Ishikawa (cell line): ENCODE results near the gene PARD3B.

ENCODE experiments used
- CEBPB ChIP-seq: IDR thresholded peaks from 2 replicates; pipeline ENCODE4 v1.6.1; 2012
- CREB1 ChIP-seq: IDR thresholded peaks from 2 replicates; pipeline ENCODE4 v1.6.1; 2012; ENCODE audit warnings: low read depth
- EGR1 ChIP-seq: IDR thresholded peaks from 2 replicates; pipeline ENCODE4 v1.6.1; 2012
- EP300 ChIP-seq: IDR thresholded peaks from 2 replicates; pipeline ENCODE4 v1.6.1; 2012; ENCODE audit warnings: borderline replicate concordance
- FOXM1 ChIP-seq: IDR thresholded peaks from 2 replicates; pipeline ENCODE4 v1.6.1; 2012; ENCODE audit warnings: low read depth, borderline replicate concordance
- NFIC ChIP-seq: IDR thresholded peaks from 2 replicates; pipeline ENCODE4 v1.6.1; 2012
- RAD21 ChIP-seq: IDR thresholded peaks from 2 replicates; pipeline ENCODE4 v1.6.1; 2012; ENCODE audit warnings: low read depth
- TAF1 ChIP-seq: IDR thresholded peaks from 2 replicates; pipeline ENCODE4 v1.6.1; 2012; ENCODE audit warnings: low read depth, mild to moderate bottlenecking
- TCF12 ChIP-seq: IDR thresholded peaks from 2 replicates; pipeline ENCODE4 v1.6.1; 2012; ENCODE audit warnings: low read depth
- TEAD4 ChIP-seq: IDR thresholded peaks from 2 replicates; pipeline ENCODE4 v1.6.1; 2012
- YY1 ChIP-seq: IDR thresholded peaks from 2 replicates; pipeline ENCODE4 v1.6.1; 2012; ENCODE audit warnings: low read depth
- ZBTB7A ChIP-seq: IDR thresholded peaks from 2 replicates; pipeline ENCODE4 v1.6.1; 2012; ENCODE audit warnings: low read depth
- TF ChIP-seq, protein P1 (sequence below): IDR thresholded peaks from 2 replicates; pipeline ENCODE4 v1.6.1; 2012
- TF ChIP-seq, protein P2 (sequence below): IDR thresholded peaks from 2 replicates; pipeline ENCODE4 v1.6.1; 2012
- TF ChIP-seq, protein P3 (sequence below): IDR thresholded peaks from 2 replicates; pipeline ENCODE4 v1.6.1; 2012; ENCODE audit warnings: low read depth, mild to moderate bottlenecking

PARD3B gene

DNA sequence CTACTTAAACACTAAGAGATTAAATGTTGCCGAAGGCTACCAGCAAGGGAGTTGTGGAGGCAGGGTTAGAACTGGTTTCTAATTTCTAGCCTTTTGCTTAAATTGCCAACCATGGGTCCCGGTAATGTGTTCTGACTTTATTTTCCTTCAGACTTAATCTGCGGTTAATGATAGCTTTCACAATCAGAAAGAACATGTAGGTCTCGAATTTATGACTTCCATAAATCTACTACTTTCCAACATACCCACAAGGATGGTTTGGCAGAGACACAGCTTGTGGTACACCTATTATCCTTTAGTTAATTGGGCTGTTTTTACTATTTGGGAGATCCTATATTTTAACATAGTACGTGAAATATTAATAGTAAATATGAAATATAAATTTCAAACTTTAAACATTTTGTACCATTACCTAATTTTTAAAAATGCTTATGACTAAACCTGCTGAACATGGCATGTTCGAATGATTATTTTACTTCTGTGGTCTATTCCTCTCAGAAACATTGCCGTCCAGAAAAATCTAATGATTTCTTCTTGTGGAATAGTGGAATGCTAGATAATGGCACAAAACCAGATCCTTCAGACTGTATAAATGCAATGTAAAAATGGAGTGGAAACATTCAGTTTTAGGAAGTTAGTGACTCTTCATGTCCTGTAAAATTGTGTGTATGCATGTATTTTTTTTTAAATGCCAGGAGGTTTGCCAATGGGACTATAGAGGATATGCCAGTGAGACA, 41.3 kb downstream of the PARD3B start:
- TF ChIP-seq TEAD4 = no peak
- TF ChIP-seq TAF1 = no peak
- TF ChIP-seq FOXM1 = no peak
- TF ChIP-seq, protein P1, sequence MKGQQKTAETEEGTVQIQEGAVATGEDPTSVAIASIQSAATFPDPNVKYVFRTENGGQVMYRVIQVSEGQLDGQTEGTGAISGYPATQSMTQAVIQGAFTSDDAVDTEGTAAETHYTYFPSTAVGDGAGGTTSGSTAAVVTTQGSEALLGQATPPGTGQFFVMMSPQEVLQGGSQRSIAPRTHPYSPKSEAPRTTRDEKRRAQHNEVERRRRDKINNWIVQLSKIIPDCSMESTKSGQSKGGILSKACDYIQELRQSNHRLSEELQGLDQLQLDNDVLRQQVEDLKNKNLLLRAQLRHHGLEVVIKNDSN = no peak
- TF ChIP-seq ZBTB7A = no peak
- TF ChIP-seq CREB1 = no peak
- no peak for TF ChIP-seq YY1

DNA sequence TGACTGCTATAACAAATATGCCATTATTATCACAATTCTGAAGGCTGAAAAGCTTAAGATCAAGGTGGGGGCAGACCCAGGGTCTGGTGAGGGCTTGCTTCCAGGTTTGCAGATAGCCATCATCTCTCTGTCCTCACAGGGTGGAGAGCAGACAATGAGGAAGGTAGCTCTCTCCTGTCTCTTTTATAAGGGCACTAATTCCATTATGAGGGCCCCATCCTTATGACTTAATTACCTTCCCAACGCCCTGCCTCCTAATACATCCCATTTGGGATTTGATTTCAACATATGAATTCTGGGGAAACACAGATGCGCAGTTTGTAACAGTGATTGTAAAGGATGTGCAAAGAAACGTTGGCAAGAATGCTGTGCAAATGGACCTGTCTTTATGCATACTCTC, 44.8 kb downstream of the PARD3B start:
- TF ChIP-seq, protein P2, sequence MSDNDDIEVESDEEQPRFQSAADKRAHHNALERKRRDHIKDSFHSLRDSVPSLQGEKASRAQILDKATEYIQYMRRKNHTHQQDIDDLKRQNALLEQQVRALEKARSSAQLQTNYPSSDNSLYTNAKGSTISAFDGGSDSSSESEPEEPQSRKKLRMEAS = no peak
- no peak for TF ChIP-seq TCF12
- no peak for TF ChIP-seq NFIC
- no peak for TF ChIP-seq CEBPB
- TF ChIP-seq RAD21 = no peak
- TF ChIP-seq, protein P1 = no peak

DNA sequence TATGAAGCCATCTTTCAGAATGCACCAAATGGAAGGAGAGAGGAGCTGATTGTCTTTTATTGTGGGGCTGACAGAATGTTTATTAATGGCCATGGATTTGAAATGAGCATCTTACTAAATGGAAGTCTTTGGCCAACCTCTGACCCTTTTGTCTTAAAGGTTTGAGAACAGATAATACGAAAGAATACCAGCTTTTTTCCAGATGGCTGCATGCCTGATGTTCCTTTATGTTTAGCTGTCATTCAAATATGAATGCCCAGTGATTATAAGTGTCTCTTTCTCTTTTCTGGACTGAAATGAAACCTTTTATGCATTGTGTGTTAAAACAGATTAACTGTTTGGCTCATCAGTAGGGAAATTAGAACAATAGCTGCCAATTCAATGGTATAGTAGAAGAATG, 46.0 kb downstream of the PARD3B start:
- TF ChIP-seq TAF1 = no peak
- TF ChIP-seq TCF12 = no peak
- TF ChIP-seq FOXM1 = no peak
- no peak for TF ChIP-seq CREB1
- no peak for TF ChIP-seq EGR1
- TF ChIP-seq NFIC = no peak

DNA sequence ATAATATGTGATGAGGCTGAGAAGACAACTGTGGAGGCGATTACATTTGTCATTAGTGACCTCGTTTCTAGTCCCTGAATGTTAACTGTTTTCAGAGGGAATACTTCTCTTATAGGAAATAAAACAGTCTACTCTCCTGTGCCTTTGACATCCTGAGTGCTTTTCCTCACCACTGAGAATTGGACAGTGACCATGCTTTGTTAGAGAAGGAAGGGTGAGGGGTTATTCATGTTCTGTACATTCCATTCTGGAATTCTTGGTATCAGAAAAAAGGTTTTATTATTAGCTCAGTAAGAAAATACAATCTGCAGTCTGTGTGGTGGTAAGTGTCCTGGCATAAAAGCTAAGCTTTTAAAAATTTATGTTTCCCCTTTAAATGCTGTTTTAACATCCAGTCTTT, 58.8 kb downstream of the PARD3B start:
- TF ChIP-seq ZBTB7A (no peak), TEAD4 (no peak), RAD21 (no peak), TAF1 (no peak), CEBPB (no peak), FOXM1 (no peak), NFIC (no peak), YY1 (no peak), TCF12 (no peak), EGR1 (no peak), CREB1 (no peak), EP300 (no peak)
- TF ChIP-seq, protein P2 = no peak
- TF ChIP-seq, protein P1 = no peak
- TF ChIP-seq, protein P3, sequence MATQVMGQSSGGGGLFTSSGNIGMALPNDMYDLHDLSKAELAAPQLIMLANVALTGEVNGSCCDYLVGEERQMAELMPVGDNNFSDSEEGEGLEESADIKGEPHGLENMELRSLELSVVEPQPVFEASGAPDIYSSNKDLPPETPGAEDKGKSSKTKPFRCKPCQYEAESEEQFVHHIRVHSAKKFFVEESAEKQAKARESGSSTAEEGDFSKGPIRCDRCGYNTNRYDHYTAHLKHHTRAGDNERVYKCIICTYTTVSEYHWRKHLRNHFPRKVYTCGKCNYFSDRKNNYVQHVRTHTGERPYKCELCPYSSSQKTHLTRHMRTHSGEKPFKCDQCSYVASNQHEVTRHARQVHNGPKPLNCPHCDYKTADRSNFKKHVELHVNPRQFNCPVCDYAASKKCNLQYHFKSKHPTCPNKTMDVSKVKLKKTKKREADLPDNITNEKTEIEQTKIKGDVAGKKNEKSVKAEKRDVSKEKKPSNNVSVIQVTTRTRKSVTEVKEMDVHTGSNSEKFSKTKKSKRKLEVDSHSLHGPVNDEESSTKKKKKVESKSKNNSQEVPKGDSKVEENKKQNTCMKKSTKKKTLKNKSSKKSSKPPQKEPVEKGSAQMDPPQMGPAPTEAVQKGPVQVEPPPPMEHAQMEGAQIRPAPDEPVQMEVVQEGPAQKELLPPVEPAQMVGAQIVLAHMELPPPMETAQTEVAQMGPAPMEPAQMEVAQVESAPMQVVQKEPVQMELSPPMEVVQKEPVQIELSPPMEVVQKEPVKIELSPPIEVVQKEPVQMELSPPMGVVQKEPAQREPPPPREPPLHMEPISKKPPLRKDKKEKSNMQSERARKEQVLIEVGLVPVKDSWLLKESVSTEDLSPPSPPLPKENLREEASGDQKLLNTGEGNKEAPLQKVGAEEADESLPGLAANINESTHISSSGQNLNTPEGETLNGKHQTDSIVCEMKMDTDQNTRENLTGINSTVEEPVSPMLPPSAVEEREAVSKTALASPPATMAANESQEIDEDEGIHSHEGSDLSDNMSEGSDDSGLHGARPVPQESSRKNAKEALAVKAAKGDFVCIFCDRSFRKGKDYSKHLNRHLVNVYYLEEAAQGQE = no peak

DNA sequence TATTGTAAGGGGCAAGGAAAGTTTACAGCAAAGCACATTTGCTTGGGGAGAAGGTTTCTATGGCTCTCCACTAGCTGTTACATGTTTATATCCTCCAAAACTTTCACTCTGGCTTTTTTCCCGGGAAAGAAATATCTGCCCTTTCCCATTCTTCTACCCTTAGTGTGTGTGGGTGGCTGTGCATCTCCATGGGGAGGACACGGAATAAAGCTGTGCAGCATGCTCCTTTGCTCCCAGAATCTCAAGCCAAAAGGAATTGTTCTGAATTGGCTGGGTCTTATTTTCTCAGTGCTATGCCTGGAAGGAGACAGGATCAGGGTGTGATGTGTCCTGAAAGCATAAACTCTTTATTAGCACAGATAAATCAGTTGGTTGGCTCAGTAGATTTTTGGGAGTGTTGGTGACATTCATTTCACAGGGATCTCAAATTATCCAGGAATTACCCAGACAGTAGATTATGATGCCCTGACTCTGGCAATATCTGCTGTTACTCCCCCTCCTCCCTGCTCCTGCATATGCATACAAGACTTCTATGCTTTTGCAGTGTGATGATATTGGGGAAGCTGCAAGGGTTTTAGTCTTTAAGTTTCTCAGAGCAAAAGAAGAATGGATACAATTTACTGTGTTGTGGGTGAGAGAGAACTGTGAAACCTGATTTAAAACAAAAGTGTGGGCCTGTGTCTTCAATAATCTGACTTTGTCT, 63.1 kb downstream of the PARD3B start:
- TF ChIP-seq NFIC = no peak
- TF ChIP-seq TEAD4 = no peak
- no peak for TF ChIP-seq ZBTB7A
- no peak for TF ChIP-seq TCF12
- no peak for TF ChIP-seq CEBPB
- no peak for TF ChIP-seq FOXM1
- TF ChIP-seq EP300 = no peak
- TF ChIP-seq YY1 = no peak
- TF ChIP-seq TAF1 = no peak
- TF ChIP-seq, protein P3 = no peak
- TF ChIP-seq CREB1 = no peak
- no peak for TF ChIP-seq EGR1
- TF ChIP-seq, protein P1 = no peak
